NCI-H526 (cell line): ENCODE results near the gene PRM2.
"Not testable (repeated sequence)": the region's sequence is repeated elsewhere in the genome, so short reads cannot be mapped to it uniquely, and the experiment has no call there.

Experiments used
- DNase-seq, 2 experiments: peaks; one replicate each; lab custom pipeline; 2025; lab: John Stamatoyannopoulos, UW

Gene PRM2

DNA sequence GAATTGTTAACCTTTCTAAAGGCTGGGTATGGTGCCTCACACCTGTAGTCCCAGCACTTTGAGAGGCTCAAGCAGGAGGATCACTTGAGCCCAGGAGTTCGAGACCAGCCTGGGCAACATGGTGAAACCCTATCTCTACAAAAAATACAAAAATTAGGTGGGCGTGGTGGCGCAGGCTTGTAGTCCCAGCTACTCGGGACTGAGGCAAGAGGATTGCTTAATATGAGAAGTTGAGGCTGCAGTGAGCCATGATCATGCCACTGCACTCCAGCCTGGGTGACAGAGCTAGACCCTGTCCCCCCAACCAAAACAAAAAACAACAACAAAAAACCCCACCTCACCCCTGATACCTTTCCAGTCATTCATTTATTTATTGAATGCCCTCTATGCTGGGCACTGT is 13.4 kb upstream of the PRM2 start:
- not testable (repeated sequence) for DNase-seq

- no peak for DNase-seq
Measured at GRCh38 chr16:11289202-11289601, 12.9 kb upstream of the PRM2 start.

DNA sequence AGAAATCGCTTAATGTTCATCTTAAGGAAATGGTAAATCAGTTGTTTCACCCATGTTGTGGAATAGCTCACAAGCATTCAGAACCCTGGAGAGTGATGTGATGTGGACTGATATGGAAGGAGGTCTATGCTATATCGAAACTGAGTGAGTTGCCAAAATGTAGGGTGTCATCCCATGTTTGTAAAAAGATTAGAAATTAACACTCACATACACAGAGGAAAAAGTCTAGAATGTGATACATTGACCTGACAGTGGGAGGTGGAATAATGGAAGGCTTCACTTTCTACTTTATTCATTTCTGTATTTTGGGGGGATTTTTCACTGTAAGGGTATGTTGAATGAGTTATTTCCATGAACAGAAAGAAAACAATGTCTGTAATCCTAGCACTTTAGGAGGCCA is 9.6 kb upstream of the PRM2 start:
- no peak for DNase-seq

- DNase-seq = no peak
Measured at GRCh38 chr16:11283820-11284248, 7.6 kb upstream of the PRM2 start.

DNA sequence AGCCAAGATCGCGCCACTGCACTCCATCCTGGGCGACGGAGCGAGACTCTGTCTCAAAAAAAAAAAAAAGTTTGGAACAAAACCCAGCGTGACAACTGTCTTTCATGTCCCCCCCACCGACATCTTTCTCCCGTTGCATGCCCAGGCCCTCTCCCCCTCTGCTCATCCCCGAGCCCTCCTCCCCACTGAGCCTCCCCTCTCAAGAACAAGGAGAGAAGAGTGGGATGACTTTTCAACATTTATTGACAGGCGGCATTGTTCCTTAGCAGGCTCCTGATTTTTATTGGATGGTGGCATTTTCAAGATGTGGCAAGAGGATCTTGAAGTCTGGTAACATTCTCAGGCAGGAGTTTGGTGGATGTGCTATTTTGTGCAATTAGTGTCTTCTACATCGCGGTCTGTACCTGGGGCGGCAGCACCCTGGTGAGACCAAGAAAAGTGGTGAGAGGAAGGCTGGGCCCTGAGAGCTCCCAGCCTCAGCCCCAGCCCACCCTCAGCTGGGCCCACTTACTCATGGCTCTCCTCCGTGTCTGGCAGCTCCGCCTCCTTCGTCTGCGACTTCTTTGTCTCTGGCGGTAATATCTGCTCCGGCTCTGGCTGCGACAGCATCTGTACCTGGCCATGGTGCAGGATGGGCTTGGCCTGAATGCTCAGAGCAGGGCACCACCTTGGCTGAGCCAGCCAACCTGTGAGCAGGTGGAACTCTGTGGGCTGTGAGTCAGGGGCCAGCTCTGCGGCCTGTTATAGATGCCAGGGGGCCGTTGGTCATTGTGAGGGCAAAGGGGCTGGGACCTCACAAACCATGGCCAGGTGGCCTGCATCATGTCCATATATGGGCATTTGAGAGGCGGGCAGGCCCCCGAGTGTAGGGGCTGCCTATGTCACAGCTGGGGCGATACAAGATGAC is 4.6 kb upstream of the PRM2 start, which contains the start of gene PRM1:
TSS of gene PRM1 (minus strand) at position 715 of the 907 bp plus-strand sequence. CDS start at position 623, 92 bp downstream.
- DNase-seq = no peak

DNA sequence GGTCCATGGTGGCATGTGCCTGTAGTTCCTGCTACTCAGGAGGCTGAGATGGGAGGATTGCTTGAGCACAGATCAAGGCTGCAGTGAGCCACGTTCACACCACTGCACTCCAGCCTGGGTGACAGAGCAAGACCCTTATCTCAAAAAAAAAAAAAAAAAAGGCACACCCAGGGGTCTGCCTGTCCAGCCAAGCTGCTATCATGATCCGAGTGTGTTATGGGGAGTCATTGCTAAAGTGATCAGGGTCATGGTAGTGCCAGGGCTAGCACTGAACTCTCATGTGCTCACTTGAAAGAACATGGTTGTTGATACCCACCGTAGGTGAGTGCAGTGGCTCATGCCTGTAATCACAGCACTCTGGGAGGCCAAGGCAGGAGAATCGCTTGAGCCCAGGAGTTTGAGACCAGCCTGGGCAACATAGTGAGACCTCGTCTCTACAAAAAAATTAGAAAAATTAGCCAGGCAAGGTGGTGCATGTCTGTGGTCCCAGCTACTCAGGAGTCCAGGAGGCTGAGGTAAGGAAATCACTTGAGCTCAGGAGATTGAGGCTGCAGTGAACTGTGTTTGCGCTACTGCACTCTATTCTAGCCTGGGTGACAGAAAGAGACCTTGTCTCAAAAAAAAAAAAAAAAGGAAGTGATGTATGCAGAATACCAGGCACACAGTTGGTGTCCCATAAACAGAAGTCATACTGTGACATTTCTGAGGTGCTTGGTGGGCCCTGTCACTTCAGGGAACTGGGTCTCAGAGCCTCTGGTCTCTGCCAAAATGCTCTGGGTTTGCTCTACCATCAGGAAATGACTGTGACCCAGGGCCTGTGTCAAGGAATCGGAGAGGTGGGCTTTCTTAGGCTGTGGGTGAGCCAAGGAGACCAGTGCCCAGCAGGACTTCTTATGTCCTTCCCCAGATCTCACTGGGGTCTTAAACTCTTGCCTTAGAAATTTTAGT is 2.7 kb upstream of the PRM2 start:
- no peak for DNase-seq

- no peak for DNase-seq
Measured at GRCh38 chr16:11277607-11278337, 1.5 kb upstream of the PRM2 start.

GRCh38 chr16:11276896-11277593 is 765 bp upstream of the PRM2 start:
- no peak for DNase-seq

GRCh38 chr16:11274964-11275363 is 1.3 kb downstream of the PRM2 start:
- DNase-seq = no peak

DNA sequence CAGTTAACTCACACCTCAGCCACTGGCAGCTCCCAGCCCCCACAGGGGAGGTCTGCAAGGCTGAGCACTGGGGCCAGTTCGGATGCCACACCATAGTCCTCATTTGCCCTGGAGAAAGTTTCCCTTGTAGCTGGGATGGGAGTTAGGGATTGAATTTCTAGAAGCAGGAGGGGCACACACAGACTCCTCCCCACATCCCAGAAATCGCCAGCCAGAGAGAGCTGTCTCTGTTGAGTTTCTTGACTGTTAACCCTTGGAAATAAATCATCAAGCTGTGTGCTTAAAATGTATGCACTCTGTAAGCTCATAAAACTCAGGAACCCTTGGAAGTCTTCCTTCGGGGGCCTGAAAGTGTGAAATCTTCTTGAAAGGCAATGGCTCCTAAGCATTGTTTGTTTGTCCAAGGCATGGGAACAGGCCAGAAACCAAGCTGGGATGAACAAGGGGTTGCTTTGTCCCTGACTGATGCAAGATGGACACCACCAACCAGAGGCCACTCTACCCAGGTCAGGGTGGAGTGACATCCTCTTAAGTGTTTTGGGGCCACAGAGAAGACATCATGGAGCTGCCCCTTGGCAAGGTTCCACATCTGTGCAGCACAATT is 2.5 kb downstream of the PRM2 start:
- no peak for DNase-seq

DNA sequence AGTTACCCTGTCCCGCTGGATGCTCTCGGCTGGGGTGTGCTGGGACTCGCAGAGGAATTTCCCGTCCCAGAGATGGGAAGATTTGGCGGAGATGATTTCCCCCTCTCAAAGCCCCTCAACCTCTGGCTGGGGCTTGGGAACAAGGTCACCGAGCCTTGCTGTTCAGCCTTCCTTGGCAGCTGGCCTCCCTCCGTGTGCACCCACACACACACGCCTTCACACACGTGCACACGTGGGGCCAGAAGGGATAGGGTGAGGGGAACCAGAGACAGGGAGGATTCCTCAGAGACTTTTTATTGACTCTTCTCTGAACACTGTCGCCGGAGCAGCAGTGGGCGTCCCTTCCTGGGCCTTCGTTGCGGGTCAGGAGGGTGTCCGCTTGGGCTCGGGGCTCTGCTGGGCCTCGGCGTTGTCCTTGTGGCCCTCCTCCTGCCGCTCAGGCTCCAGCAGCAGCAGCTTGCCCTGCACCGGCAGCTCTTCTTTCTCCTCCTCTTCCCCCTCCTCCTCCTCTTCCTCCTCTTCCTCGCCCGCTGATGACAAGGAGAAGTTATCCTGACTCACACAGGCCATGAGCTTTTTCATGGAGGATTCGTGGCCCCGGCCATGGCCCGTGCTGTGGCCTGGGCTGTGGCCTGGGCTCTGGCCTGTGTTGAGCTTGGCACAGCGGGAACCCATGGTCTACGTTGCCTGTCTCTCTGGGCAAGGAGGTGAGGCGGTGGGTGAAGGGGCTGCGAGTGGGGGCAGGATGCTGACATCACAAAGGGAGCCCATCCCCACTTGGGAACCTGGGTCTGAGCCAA is 3.2 kb downstream of the PRM2 start, which contains the start of gene PRM3:
TSS of gene PRM3 (minus strand) at position 709 of the 800 bp plus-strand sequence. CDS start at position 675, 34 bp downstream.
- no peak for DNase-seq

DNA sequence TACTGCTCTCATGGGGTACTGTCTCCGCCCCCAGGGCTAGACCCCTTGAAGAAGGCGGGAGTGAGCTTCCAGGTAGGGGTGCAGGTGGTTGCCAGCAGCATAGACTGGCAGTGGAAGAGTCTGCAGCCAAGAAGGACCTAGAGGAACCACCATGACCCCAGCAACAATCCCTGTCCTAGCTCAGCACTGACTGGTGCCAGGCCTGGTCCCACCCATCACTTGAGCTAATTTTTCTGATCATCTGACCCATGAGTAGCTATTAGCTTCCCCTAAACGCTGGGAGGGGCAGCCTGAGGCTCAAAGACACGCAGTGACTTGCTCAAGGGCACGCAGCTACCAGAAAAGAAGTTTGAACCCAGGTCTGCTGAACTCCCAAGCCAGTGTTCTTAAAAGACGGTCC is 3.8 kb downstream of the PRM2 start:
- DNase-seq = no peak

GRCh38 chr16:11271610-11272009 is 4.7 kb downstream of the PRM2 start:
- no peak for DNase-seq

- no peak for DNase-seq
Measured at GRCh38 chr16:11270602-11271162, 5.6 kb downstream of the PRM2 start.

DNA sequence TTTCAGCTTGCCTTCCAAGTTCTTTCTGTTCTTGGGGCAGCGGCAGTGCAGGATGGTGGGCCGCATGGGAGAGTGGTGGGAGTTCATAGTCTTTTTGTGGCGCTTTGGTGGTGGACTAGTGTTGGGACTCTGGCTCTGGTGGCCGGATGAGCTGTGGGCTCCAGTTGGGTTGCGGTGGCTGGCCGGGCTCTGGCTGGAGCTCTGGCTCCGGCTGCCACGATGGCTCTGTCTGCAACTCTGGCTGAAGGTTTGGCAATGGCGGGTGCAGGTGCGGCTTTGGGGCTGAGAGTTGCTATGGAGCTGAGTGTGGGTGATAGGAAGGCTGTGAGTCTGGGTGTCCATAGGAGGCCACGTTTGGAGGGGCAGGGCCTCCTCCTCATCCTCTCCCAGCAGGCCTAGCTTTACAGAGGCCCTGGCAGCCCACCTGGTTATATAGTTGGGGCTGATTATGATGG is 7.3 kb downstream of the PRM2 start, which contains the start of gene TNP2:
TSS of gene TNP2 (minus strand) at position 405 of the 455 bp plus-strand sequence. CDS start at position 342, 63 bp downstream.
- DNase-seq = no peak

DNA sequence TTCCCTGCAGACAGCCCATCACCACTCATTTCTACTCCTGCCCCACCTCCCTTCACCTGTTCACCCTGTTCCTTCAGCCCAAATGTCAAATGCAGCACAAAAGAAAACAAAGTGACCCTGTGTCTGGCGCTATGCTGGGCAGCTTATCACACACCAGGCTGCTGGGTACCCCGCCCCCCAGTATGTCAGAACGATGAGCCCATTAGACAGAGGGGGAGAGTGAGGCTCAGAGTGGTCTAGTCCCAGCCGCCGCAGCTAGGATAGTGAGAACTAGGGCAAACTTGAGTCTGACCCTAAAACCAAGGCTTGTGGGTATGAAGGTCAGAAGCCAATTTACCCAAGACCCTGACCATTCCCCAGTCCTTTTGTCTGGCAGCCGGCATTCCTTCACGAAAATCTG is 11.2 kb downstream of the PRM2 start:
- no peak for DNase-seq

DNA sequence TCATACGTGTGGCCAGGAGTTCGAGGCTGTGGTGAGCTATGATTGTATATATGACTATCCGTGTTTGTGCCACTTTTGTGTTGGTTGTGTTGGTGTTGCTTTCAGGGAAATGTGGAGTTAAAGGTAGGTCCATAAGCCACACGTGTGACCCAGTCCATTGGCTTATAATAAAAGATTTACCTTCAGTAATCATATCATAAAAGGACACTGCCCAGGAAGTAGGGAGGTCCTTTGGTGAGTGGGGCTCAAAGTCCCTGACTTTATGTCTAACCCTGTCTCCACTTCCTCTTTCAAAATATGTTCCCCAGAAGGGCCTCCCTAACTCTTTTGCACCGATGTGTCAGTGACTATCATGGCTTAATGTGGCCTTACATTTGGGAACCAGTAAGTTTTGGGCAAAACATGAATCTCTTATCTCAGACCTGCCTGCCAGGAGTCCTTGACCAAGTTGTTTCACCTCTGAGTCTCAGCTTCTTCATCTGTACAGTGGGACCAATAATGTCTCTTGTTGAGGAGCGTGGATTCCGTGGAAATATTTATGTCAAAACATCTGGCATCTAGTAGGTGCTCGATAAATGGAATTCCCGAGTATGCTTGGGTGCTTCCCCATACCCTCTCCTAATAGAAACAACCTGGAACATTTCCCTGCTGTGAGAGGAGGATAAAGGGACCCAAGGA is 12.0 kb downstream of the PRM2 start:
- DNase-seq = no peak

- DNase-seq = no peak
Measured at GRCh38 chr16:11263737-11264136, 12.5 kb downstream of the PRM2 start.

DNA sequence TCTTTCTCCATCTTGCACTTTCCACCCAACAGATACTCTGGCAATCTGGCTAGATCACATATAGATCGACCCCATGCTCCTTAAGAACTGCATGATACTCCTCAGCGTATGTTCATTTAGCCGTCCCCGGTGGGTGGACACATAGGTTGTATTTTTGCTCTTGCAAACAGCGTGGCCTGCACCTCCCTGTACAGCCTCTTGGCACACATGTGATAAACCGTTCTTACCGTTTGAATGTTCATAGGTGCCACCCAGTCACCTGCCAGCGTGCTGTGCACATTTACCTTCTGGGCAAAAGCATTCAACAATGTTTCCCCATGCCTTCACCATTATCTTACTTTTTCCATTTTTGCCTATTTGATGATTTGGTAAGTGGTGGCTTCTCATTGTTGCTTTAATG is 13.4 kb downstream of the PRM2 start:
- DNase-seq = no peak
